ENCODE results near the gene ZFR2.
A peak's percentile ranks its signal among the peaks of the same experiment; 100 is the strongest.

Gene ZFR2

GRCh38 chr19:3868770-3869456 is at the start of gene ZFR2:
Gene ZFR2 (minus strand): TSS chr19:3869038. CDS start chr19:3869017, 21 bp downstream.
- H3K4me3 ChIP-seq (ENCODE audit: low read length), result peak within 1 kb of the TSS; percentile 53
- H3K9me3 ChIP-seq (ENCODE audit: control insufficient read depth, low read depth, low read length), result peaks cover 5% of the 10 kb centered on the region
- peak within 1 kb of the TSS; percentile 52 for H3K9ac ChIP-seq (ENCODE audit: low read length)
- peaks cover 7% of the 10 kb centered on the region for H3K4me1 ChIP-seq (ENCODE audit: control insufficient read depth, low read depth, low read length)
- H3K27me3 ChIP-seq (ENCODE audit: control insufficient read depth, insufficient read depth, low read length), result peaks cover 30% of the 10 kb centered on the region
- no peaks in the 10 kb centered on the region for H3K36me3 ChIP-seq (ENCODE audit: control insufficient read depth, low read depth, low read length)
- no peak within 1 kb of the TSS for H3K27ac ChIP-seq (ENCODE audit: low read length)

- Histone ChIP-seq H3K9ac (ENCODE audit: low read length) (no peak overlapping the region), H3K27ac (ENCODE audit: low read length) (no peak overlapping the region), H3K36me3 (ENCODE audit: control insufficient read depth, low read depth, low read length) (peaks cover 4% of the 10 kb centered on the region)
These were observed 47.2 kb upstream of the ZFR2 start for GRCh38 chr19:3916033-3916432.

GRCh38 chr19:3914199-3914598 is 45.4 kb upstream of the ZFR2 start:
- H3K9ac ChIP-seq (ENCODE audit: low read length), result no peak overlapping the region
- no peaks in the 10 kb centered on the region for H3K9me3 ChIP-seq (ENCODE audit: control insufficient read depth, low read depth, low read length)
- H3K27me3 ChIP-seq (ENCODE audit: control insufficient read depth, insufficient read depth, low read length), result no peaks in the 10 kb centered on the region
- peaks cover 14% of the 10 kb centered on the region for H3K36me3 ChIP-seq (ENCODE audit: control insufficient read depth, low read depth, low read length)
- no peak overlapping the region for H3K27ac ChIP-seq (ENCODE audit: low read length)
- no peaks in the 10 kb centered on the region for H3K4me1 ChIP-seq (ENCODE audit: control insufficient read depth, low read depth, low read length)
- no peak overlapping the region for H3K4me3 ChIP-seq (ENCODE audit: low read length)

More at GRCh38 chr19:3916033-3916432, 47.2 kb upstream of the ZFR2 start:
- H3K4me3 ChIP-seq (ENCODE audit: low read length), result no peak overlapping the region
- no peaks in the 10 kb centered on the region for H3K27me3 ChIP-seq (ENCODE audit: control insufficient read depth, insufficient read depth, low read length)
- no peaks in the 10 kb centered on the region for H3K4me1 ChIP-seq (ENCODE audit: control insufficient read depth, low read depth, low read length)
- H3K9me3 ChIP-seq (ENCODE audit: control insufficient read depth, low read depth, low read length), result no peaks in the 10 kb centered on the region

- no peak overlapping the region for H3K4me3 ChIP-seq (ENCODE audit: low read length)
- H3K36me3 ChIP-seq (ENCODE audit: control insufficient read depth, low read depth, low read length), result peaks cover 23% of the 10 kb centered on the region
- H3K4me1 ChIP-seq (ENCODE audit: control insufficient read depth, low read depth, low read length), result no peaks in the 10 kb centered on the region
- H3K27me3 ChIP-seq (ENCODE audit: control insufficient read depth, insufficient read depth, low read length), result no peaks in the 10 kb centered on the region
- H3K27ac ChIP-seq (ENCODE audit: low read length), result no peak overlapping the region
- no peaks in the 10 kb centered on the region for H3K9me3 ChIP-seq (ENCODE audit: control insufficient read depth, low read depth, low read length)
- H3K9ac ChIP-seq (ENCODE audit: low read length), result no peak overlapping the region
These were observed 41.3 kb upstream of the ZFR2 start for GRCh38 chr19:3910105-3910504.

GRCh38 chr19:3908266-3909054 is 39.6 kb upstream of the ZFR2 start:
- Histone ChIP-seq H3K36me3 (ENCODE audit: control insufficient read depth, low read depth, low read length) (peaks cover 23% of the 10 kb centered on the region), H3K4me3 (ENCODE audit: low read length) (no peak overlapping the region), H3K4me1 (ENCODE audit: control insufficient read depth, low read depth, low read length) (no peaks in the 10 kb centered on the region), H3K27ac (ENCODE audit: low read length) (no peak overlapping the region), H3K27me3 (ENCODE audit: control insufficient read depth, insufficient read depth, low read length) (no peaks in the 10 kb centered on the region), H3K9ac (ENCODE audit: low read length) (no peak overlapping the region), H3K9me3 (ENCODE audit: control insufficient read depth, low read depth, low read length) (no peaks in the 10 kb centered on the region)

GRCh38 chr19:3907626-3908265 is 38.9 kb upstream of the ZFR2 start:
- no peak overlapping the region for H3K27ac ChIP-seq (ENCODE audit: low read length)
- no peaks in the 10 kb centered on the region for H3K4me1 ChIP-seq (ENCODE audit: control insufficient read depth, low read depth, low read length)
- H3K4me3 ChIP-seq (ENCODE audit: low read length), result no peak overlapping the region
- H3K27me3 ChIP-seq (ENCODE audit: control insufficient read depth, insufficient read depth, low read length), result no peaks in the 10 kb centered on the region
- no peaks in the 10 kb centered on the region for H3K9me3 ChIP-seq (ENCODE audit: control insufficient read depth, low read depth, low read length)
- H3K36me3 ChIP-seq (ENCODE audit: control insufficient read depth, low read depth, low read length), result peaks cover 23% of the 10 kb centered on the region
- no peak overlapping the region for H3K9ac ChIP-seq (ENCODE audit: low read length)

- no peaks in the 10 kb centered on the region for H3K4me1 ChIP-seq (ENCODE audit: control insufficient read depth, low read depth, low read length)
- H3K36me3 ChIP-seq (ENCODE audit: control insufficient read depth, low read depth, low read length), result peaks cover 10% of the 10 kb centered on the region
- H3K4me3 ChIP-seq (ENCODE audit: low read length), result no peak overlapping the region
- no peaks in the 10 kb centered on the region for H3K27me3 ChIP-seq (ENCODE audit: control insufficient read depth, insufficient read depth, low read length)
- no peaks in the 10 kb centered on the region for H3K9me3 ChIP-seq (ENCODE audit: control insufficient read depth, low read depth, low read length)
- no peak overlapping the region for H3K27ac ChIP-seq (ENCODE audit: low read length)
- H3K9ac ChIP-seq (ENCODE audit: low read length), result no peak overlapping the region
These were observed 35.4 kb upstream of the ZFR2 start for GRCh38 chr19:3904233-3904632.

GRCh38 chr19:3902317-3902973 is 33.6 kb upstream of the ZFR2 start:
- H3K36me3 ChIP-seq (ENCODE audit: control insufficient read depth, low read depth, low read length), result peaks cover 14% of the 10 kb centered on the region
- H3K27me3 ChIP-seq (ENCODE audit: control insufficient read depth, insufficient read depth, low read length), result no peaks in the 10 kb centered on the region
- H3K4me1 ChIP-seq (ENCODE audit: control insufficient read depth, low read depth, low read length), result no peaks in the 10 kb centered on the region
- no peak overlapping the region for H3K4me3 ChIP-seq (ENCODE audit: low read length)
- no peak overlapping the region for H3K27ac ChIP-seq (ENCODE audit: low read length)
- H3K9ac ChIP-seq (ENCODE audit: low read length), result no peak overlapping the region
- peaks cover 6% of the 10 kb centered on the region for H3K9me3 ChIP-seq (ENCODE audit: control insufficient read depth, low read depth, low read length)

GRCh38 chr19:3899531-3900294 is 30.9 kb upstream of the ZFR2 start:
- no peak overlapping the region for H3K9ac ChIP-seq (ENCODE audit: low read length)
- H3K36me3 ChIP-seq (ENCODE audit: control insufficient read depth, low read depth, low read length), result peaks cover 6% of the 10 kb centered on the region
- peaks cover 6% of the 10 kb centered on the region for H3K9me3 ChIP-seq (ENCODE audit: control insufficient read depth, low read depth, low read length)
- H3K27me3 ChIP-seq (ENCODE audit: control insufficient read depth, insufficient read depth, low read length), result no peaks in the 10 kb centered on the region
- no peak overlapping the region for H3K27ac ChIP-seq (ENCODE audit: low read length)
- no peak overlapping the region for H3K4me3 ChIP-seq (ENCODE audit: low read length)
- no peaks in the 10 kb centered on the region for H3K4me1 ChIP-seq (ENCODE audit: control insufficient read depth, low read depth, low read length)

- Histone ChIP-seq H3K9ac (ENCODE audit: low read length) (no peak overlapping the region), H3K4me1 (ENCODE audit: control insufficient read depth, low read depth, low read length) (no peaks in the 10 kb centered on the region), H3K27me3 (ENCODE audit: control insufficient read depth, insufficient read depth, low read length) (no peaks in the 10 kb centered on the region), H3K4me3 (ENCODE audit: low read length) (no peak overlapping the region), H3K36me3 (ENCODE audit: control insufficient read depth, low read depth, low read length) (peaks cover 6% of the 10 kb centered on the region), H3K27ac (ENCODE audit: low read length) (no peak overlapping the region), H3K9me3 (ENCODE audit: control insufficient read depth, low read depth, low read length) (peaks cover 6% of the 10 kb centered on the region)
These were observed 29.6 kb upstream of the ZFR2 start for GRCh38 chr19:3898426-3898825.

GRCh38 chr19:3897936-3898335 is 29.1 kb upstream of the ZFR2 start:
- Histone ChIP-seq H3K9ac (ENCODE audit: low read length) (no peak overlapping the region), H3K27ac (ENCODE audit: low read length) (no peak overlapping the region), H3K4me3 (ENCODE audit: low read length) (no peak overlapping the region), H3K27me3 (ENCODE audit: control insufficient read depth, insufficient read depth, low read length) (no peaks in the 10 kb centered on the region), H3K36me3 (ENCODE audit: control insufficient read depth, low read depth, low read length) (peaks cover 6% of the 10 kb centered on the region), H3K4me1 (ENCODE audit: control insufficient read depth, low read depth, low read length) (no peaks in the 10 kb centered on the region), H3K9me3 (ENCODE audit: control insufficient read depth, low read depth, low read length) (peaks cover 6% of the 10 kb centered on the region)
